IPS-15b (cell line): ENCODE results near the gene ZNF70.
"Not testable (repeated sequence)": the region's sequence is repeated elsewhere in the genome, so short reads cannot be mapped to it uniquely, and the experiment has no call there.

ENCODE experiments used
- H3K27me3 ChIP-seq: one replicate; pipeline ENCODE4 v1.6.1; 2013; ENCODE audit warnings: low read length; ENCODE audit not compliant: control insufficient read depth, insufficient read depth
- H3K36me3 ChIP-seq: one replicate; pipeline ENCODE4 v1.6.1; 2013; ENCODE audit warnings: low read length; ENCODE audit not compliant: control insufficient read depth, insufficient read depth
- H3K4me1 ChIP-seq: one replicate; pipeline ENCODE4 v1.6.1; 2013; ENCODE audit warnings: mild to moderate bottlenecking, low read length; ENCODE audit not compliant: control insufficient read depth, insufficient read depth
- H3K4me3 ChIP-seq: one replicate; pipeline ENCODE4 v1.5.1; 2013; ENCODE audit warnings: low read depth, low read length
- H3K9ac ChIP-seq: one replicate; pipeline ENCODE4 v1.6.1; 2013; ENCODE audit warnings: low read depth, mild to moderate bottlenecking, low read length
- H3K9me3 ChIP-seq: one replicate; pipeline ENCODE4 v1.6.1; 2013; ENCODE audit warnings: mild to moderate bottlenecking, low read length; ENCODE audit not compliant: control insufficient read depth, insufficient read depth

ZNF70 gene

GRCh38 chr22:23752750-23753149, 1.8 kb upstream of the ZNF70 start:
- Histone ChIP-seq H3K9me3 (no peaks in the 10 kb centered on the region), H3K4me3 (no peak overlapping the region), H3K36me3 (no peaks in the 10 kb centered on the region), H3K4me1 (peaks cover 2% of the 10 kb centered on the region), H3K9ac (no peak overlapping the region), H3K27me3 (no peaks in the 10 kb centered on the region)

GRCh38 chr22:23752090-23752691, 1.3 kb upstream of the ZNF70 start:
- peaks cover 2% of the 10 kb centered on the region for H3K4me1 ChIP-seq
- H3K27me3 ChIP-seq, result no peaks in the 10 kb centered on the region
- H3K9ac ChIP-seq, result no peak overlapping the region
- no peaks in the 10 kb centered on the region for H3K9me3 ChIP-seq
- peak overlapping the region; percentile 85 for H3K4me3 ChIP-seq
- no peaks in the 10 kb centered on the region for H3K36me3 ChIP-seq

DNA sequence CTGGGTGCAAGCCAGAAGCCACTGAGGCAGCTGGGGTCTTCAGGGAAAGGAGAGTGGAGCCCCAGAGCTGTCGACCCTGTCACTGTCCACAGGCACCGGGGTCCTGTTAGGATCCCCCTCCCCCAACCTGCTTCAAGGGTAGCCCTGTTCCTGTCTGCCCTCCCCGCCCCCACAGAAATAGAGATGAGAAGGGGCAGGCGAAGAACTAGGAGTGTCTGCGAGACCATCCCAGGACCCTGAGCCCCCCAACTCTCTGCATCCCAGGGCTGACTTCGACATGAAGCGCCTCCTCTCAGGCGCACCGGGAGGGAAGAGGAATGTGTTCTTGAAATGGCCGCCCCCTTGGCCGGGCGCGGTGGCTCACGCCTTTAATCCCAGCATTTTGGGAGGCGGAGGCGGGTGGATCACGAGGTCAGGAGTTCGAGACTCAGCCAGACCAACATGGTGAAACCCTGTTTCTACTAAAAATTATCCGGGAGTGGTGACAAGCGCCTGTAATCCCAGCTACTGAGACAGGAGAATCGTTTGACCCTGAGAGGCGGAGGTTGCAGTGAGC, 607 bp upstream of the ZNF70 start:
- H3K9me3 ChIP-seq, result no peaks in the 10 kb centered on the region
- H3K27me3 ChIP-seq, result no peaks in the 10 kb centered on the region
- peak overlapping the region; percentile 85 for H3K4me3 ChIP-seq
- H3K4me1 ChIP-seq, result no peaks in the 10 kb centered on the region
- no peaks in the 10 kb centered on the region for H3K36me3 ChIP-seq
- peak overlapping the region; percentile 79 for H3K9ac ChIP-seq

- H3K4me1 ChIP-seq, result no peaks in the 10 kb centered on the region
- no peak overlapping the region for H3K9ac ChIP-seq
- H3K4me3 ChIP-seq, result peak overlapping the region; percentile 78
- H3K27me3 ChIP-seq, result no peaks in the 10 kb centered on the region
- no peaks in the 10 kb centered on the region for H3K9me3 ChIP-seq
- no peaks in the 10 kb centered on the region for H3K36me3 ChIP-seq
Measured at GRCh38 chr22:23750367-23750713, 572 bp downstream of the ZNF70 start.

DNA sequence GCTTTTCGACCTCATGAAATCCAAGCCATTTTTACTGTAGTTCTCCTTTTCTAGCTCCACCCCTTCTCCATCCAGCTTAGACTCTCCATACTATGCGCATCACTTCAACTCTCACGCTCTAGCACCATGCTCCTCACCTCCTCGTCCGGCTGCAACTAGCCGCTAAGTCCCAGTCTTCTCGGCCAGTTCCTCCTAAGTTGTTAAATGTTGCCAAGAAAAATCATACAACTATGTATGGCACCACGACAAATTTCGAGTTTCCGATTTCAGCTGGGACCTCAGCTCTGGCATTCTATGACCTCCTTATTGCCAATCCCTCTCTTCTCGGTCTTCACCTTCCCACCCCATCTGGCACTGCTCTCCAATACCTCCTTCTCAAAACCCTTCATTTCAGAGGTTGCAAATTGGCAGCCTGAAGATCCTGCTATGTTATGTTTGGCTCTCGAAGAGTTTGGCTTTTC, 1.0 kb downstream of the ZNF70 start:
- H3K4me1 ChIP-seq, result no peaks in the 10 kb centered on the region
- no peaks in the 10 kb centered on the region for H3K36me3 ChIP-seq
- H3K27me3 ChIP-seq, result no peaks in the 10 kb centered on the region
- H3K9ac ChIP-seq, result no peak overlapping the region
- H3K4me3 ChIP-seq, result peak overlapping the region; percentile 78
- H3K9me3 ChIP-seq, result no peaks in the 10 kb centered on the region

GRCh38 chr22:23745791-23746190, 5.1 kb downstream of the ZNF70 start:
- no peak overlapping the region for H3K4me3 ChIP-seq
- H3K36me3 ChIP-seq, result peaks cover 13% of the 10 kb centered on the region
- no peaks in the 10 kb centered on the region for H3K27me3 ChIP-seq
- no peaks in the 10 kb centered on the region for H3K9me3 ChIP-seq
- H3K4me1 ChIP-seq, result no peaks in the 10 kb centered on the region
- H3K9ac ChIP-seq, result no peak overlapping the region

GRCh38 chr22:23744485-23744884, 6.4 kb downstream of the ZNF70 start:
- Histone ChIP-seq H3K36me3 (peaks cover 13% of the 10 kb centered on the region), H3K4me1 (no peaks in the 10 kb centered on the region), H3K4me3 (no peak overlapping the region), H3K27me3 (no peaks in the 10 kb centered on the region), H3K9ac (no peak overlapping the region), H3K9me3 (no peaks in the 10 kb centered on the region)

DNA sequence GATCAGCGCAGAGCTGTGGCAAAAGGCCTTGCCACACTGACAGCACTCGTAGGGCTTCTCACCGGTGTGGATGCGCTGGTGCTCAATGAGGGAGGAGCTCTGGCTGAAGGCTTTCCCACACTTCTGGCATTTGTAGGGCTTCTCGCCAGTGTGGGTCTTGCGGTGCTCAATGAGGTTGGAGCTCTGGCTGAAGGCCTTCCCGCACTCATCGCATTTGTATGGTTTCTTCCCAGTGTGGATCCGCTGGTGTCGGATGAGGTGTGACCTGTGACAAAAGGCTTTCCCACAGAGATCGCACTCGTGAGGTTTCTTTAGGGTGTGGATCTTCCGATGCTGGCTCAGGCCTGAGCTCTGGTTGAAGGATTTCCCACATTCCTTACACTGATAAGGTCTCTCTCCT, 6.9 kb downstream of the ZNF70 start:
- Histone ChIP-seq H3K36me3 (peaks cover 13% of the 10 kb centered on the region), H3K4me3 (no peak overlapping the region), H3K4me1 (no peaks in the 10 kb centered on the region), H3K27me3 (no peaks in the 10 kb centered on the region), H3K9ac (no peak overlapping the region), H3K9me3 (no peaks in the 10 kb centered on the region)

- no peaks in the 10 kb centered on the region for H3K27me3 ChIP-seq
- no peak overlapping the region for H3K4me3 ChIP-seq
- H3K36me3 ChIP-seq, result peaks cover 13% of the 10 kb centered on the region
- H3K9me3 ChIP-seq, result no peaks in the 10 kb centered on the region
- H3K9ac ChIP-seq, result no peak overlapping the region
- no peaks in the 10 kb centered on the region for H3K4me1 ChIP-seq
Measured at GRCh38 chr22:23743303-23743705, 7.6 kb downstream of the ZNF70 start.

GRCh38 chr22:23742505-23743264, 8.2 kb downstream of the ZNF70 start:
- Histone ChIP-seq H3K4me1 (no peaks in the 10 kb centered on the region), H3K27me3 (no peaks in the 10 kb centered on the region), H3K9me3 (no peaks in the 10 kb centered on the region), H3K9ac (no peak overlapping the region), H3K4me3 (no peak overlapping the region), H3K36me3 (peaks cover 13% of the 10 kb centered on the region)

DNA sequence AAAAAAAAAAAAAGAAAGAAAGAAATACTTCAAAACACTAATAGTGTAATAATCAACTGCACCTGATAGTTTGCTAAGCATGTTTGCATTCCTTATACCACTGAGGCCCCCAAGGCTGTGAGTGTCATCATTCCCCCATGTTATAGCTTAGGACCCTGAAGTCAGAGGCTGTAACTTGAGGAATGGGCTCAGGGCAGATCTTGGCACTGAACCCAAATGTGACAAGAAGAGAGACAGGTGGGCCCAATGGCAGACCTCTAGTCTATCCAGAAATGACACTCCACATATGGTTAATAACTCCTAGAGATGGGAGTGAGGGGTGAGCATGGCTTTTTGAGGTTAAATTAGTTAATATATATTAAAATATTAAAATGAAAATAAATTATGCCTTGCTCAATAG, 13.2 kb downstream of the ZNF70 start:
- Histone ChIP-seq H3K27me3 (no peaks in the 10 kb centered on the region), H3K36me3 (no peaks in the 10 kb centered on the region), H3K9ac (no peak overlapping the region), H3K4me1 (no peaks in the 10 kb centered on the region), H3K9me3 (no peaks in the 10 kb centered on the region), H3K4me3 (no peak overlapping the region)

GRCh38 chr22:23728108-23728507, 22.8 kb downstream of the ZNF70 start:
- not testable (repeated sequence) for H3K36me3 ChIP-seq, H3K9ac ChIP-seq, H3K4me1 ChIP-seq, H3K4me3 ChIP-seq, H3K9me3 ChIP-seq, H3K27me3 ChIP-seq
